Mucosa of stomach (tissue), 1 donor: ENCODE results near the gene ZNF761.
"Not testable (repeated sequence)": the region's sequence is repeated elsewhere in the genome, so short reads cannot be mapped to it uniquely, and the experiment has no call there.

Experiments
- H3K27me3 ChIP-seq: one replicate; pipeline ENCODE4 v1.7.0; 2013; ENCODE audit warnings: mild to moderate bottlenecking, low read length; ENCODE audit not compliant: control insufficient read depth, insufficient read depth
- H3K36me3 ChIP-seq: one replicate; pipeline ENCODE4 v1.7.0; 2013; ENCODE audit warnings: low read length; ENCODE audit not compliant: control insufficient read depth, insufficient read depth
- H3K4me1 ChIP-seq: one replicate; pipeline ENCODE4 v1.7.0; 2013; ENCODE audit warnings: mild to moderate bottlenecking, low read length; ENCODE audit not compliant: control insufficient read depth, insufficient read depth
- H3K4me3 ChIP-seq: one replicate; pipeline ENCODE4 v1.7.0; 2013; ENCODE audit warnings: low read length
- H3K9ac ChIP-seq: one replicate; pipeline ENCODE4 v1.7.0; 2013; ENCODE audit warnings: mild to moderate bottlenecking, low read length, moderate library complexity
- H3K9me3 ChIP-seq: one replicate; pipeline ENCODE4 v1.7.0; 2013; ENCODE audit warnings: mild to moderate bottlenecking, low read length, moderate library complexity; ENCODE audit not compliant: control insufficient read depth
- donor health status: Pancreatic carcinoma.

ZNF761 gene

GRCh38 chr19:53498024-53498395 is 66.2 kb downstream of the ZNF761 start:
- H3K9me3 ChIP-seq, H3K27me3 ChIP-seq, H3K9ac ChIP-seq, H3K4me1 ChIP-seq, H3K36me3 ChIP-seq, H3K4me3 ChIP-seq: not testable (repeated sequence)

GRCh38 chr19:53503151-53503550 is 71.4 kb downstream of the ZNF761 start:
- H3K9me3 ChIP-seq, H3K36me3 ChIP-seq, H3K27me3 ChIP-seq, H3K4me3 ChIP-seq, H3K9ac ChIP-seq, H3K4me1 ChIP-seq: not testable (repeated sequence)

GRCh38 chr19:53503671-53504364 is 72.0 kb downstream of the ZNF761 start:
- H3K27me3 ChIP-seq, result not testable (repeated sequence)

GRCh38 chr19:53504365-53504703 is 72.5 kb downstream of the ZNF761 start:
- H3K9ac ChIP-seq, H3K36me3 ChIP-seq, H3K27me3 ChIP-seq, H3K9me3 ChIP-seq, H3K4me1 ChIP-seq, H3K4me3 ChIP-seq: not testable (repeated sequence)

More at GRCh38 chr19:53503671-53504364, 72.0 kb downstream of the ZNF761 start:
- H3K36me3 ChIP-seq, H3K4me1 ChIP-seq, H3K4me3 ChIP-seq, H3K9ac ChIP-seq, H3K9me3 ChIP-seq: not testable (repeated sequence)

- H3K4me3 ChIP-seq, result no peak overlapping the region
- H3K4me1 ChIP-seq, result no peaks in the 10 kb centered on the region
- no peaks in the 10 kb centered on the region for H3K27me3 ChIP-seq
- H3K36me3 ChIP-seq, result no peaks in the 10 kb centered on the region
- H3K9me3 ChIP-seq, result no peaks in the 10 kb centered on the region
- H3K9ac ChIP-seq, result no peak overlapping the region
Measured at GRCh38 chr19:53504885-53505284, 73.1 kb downstream of the ZNF761 start.

GRCh38 chr19:53506728-53507127 is 74.9 kb downstream of the ZNF761 start:
- Histone ChIP-seq H3K27me3 (no peaks in the 10 kb centered on the region), H3K36me3 (no peaks in the 10 kb centered on the region), H3K9ac (no peak overlapping the region), H3K4me1 (no peaks in the 10 kb centered on the region), H3K4me3 (no peak overlapping the region), H3K9me3 (no peaks in the 10 kb centered on the region)
